OCI-M2 (cell line): ENCODE measurements around the gene AS3MT.
"Not testable (repeated sequence)": the region's sequence is repeated elsewhere in the genome, so short reads cannot be mapped to it uniquely, and the experiment has no call there.

Experiments used
- DNase-seq: peaks from one replicate; lab custom pipeline; 2025; ENCODE audit not compliant: unreplicated experiment; lab: John Stamatoyannopoulos, UW

AS3MT gene

GRCh38 chr10:102919246-102919959 lies 50.1 kb downstream of the AS3MT start:
- no peak for DNase-seq

GRCh38 chr10:102919992-102920739 lies 50.9 kb downstream of the AS3MT start:
- DNase-seq = no peak

- no peak for DNase-seq
These were observed 54.3 kb downstream of the AS3MT start for GRCh38 chr10:102923601-102924000.

GRCh38 chr10:102926842-102927241 lies 57.6 kb downstream of the AS3MT start:
- DNase-seq = no peak

GRCh38 chr10:102927311-102928010 lies 58.2 kb downstream of the AS3MT start:
- peak; percentile 28 for DNase-seq

- not testable (repeated sequence) for DNase-seq
These were observed 59.2 kb downstream of the AS3MT start for GRCh38 chr10:102928442-102928841.

GRCh38 chr10:102930720-102931119 lies 61.5 kb downstream of the AS3MT start:
- DNase-seq = no peak

- DNase-seq = no peak
These were observed 62.4 kb downstream of the AS3MT start for GRCh38 chr10:102931643-102932042.

- no peak for DNase-seq
These were observed 66.2 kb downstream of the AS3MT start for GRCh38 chr10:102935505-102935904.

GRCh38 chr10:102935939-102936605 lies 66.8 kb downstream of the AS3MT start:
- DNase-seq = no peak

GRCh38 chr10:102941401-102941800 lies 72.1 kb downstream of the AS3MT start:
- DNase-seq = no peak

- no peak for DNase-seq
These were observed 76.2 kb downstream of the AS3MT start for GRCh38 chr10:102945449-102945848.

GRCh38 chr10:102945962-102946361 lies 76.7 kb downstream of the AS3MT start:
- DNase-seq = no peak

GRCh38 chr10:102946992-102947391 lies 77.7 kb downstream of the AS3MT start:
- no peak for DNase-seq

- DNase-seq = no peak
These were observed 78.9 kb downstream of the AS3MT start for GRCh38 chr10:102948176-102948575.

- no peak for DNase-seq
These were observed 79.5 kb downstream of the AS3MT start for GRCh38 chr10:102948786-102949185.

- DNase-seq = no peak
These were observed 80.6 kb downstream of the AS3MT start for GRCh38 chr10:102949916-102950315.

- no peak for DNase-seq
These were observed 82.0 kb downstream of the AS3MT start for GRCh38 chr10:102951316-102951715.
